Esophagus muscularis mucosa (tissue), 4 donors: ENCODE data around the gene RANBP17. TPM values are rescaled to one million over a fixed set of nuclear protein-coding genes. Genes with fewer than 3 reads are reported as not detected.

Experiments
- DNase-seq: peaks from one replicate; pipeline ENCODE4 v3.0.0-alpha.2; 2017; ENCODE audit errors: extremely low spot score
- H3K27ac ChIP-seq, 4 donors: fragments of 200-600 bp; sonication (generic); replicated peaks in 1 of 4; 1 replicate in 3 of 4; 2 replicates in 1 of 4; pipeline ENCODE4 v1.5.1; 2016 to 2019; ENCODE audit warnings: mild to moderate bottlenecking in 1 of 4
- H3K27me3 ChIP-seq, 4 donors: fragments of 200-600 bp; sonication (generic); one replicate each; pipeline versions ENCODE4 v1.5.1 to v1.6.0; 2016 to 2019
- H3K36me3 ChIP-seq, 4 donors: fragments of 200-600 bp; sonication (generic); one replicate each; pipeline ENCODE4 v1.5.1; 2016 to 2019
- H3K4me1 ChIP-seq, 4 donors: fragments of 200-600 bp; sonication (generic); one replicate each; pipeline ENCODE4 v1.5.1; 2016 to 2019
- H3K4me3 ChIP-seq, 4 donors: fragments of 200-600 bp; sonication (generic); 1 replicate in 2 of 4; 2 replicates in 2 of 4; pipeline ENCODE4 v1.5.1; 2016 to 2019; ENCODE audit warnings: mild to moderate bottlenecking in 4 of 4, moderate library complexity in 1 of 4
- H3K9me3 ChIP-seq, 4 donors: fragments of 200-600 bp; sonication (generic); 1 replicate in 3 of 4; 2 replicates in 1 of 4; pipeline ENCODE4 v1.5.1; 2016 to 2019
- CTCF ChIP-seq, 3 experiments: fragments of 200-600 bp in 2 of 3; fragments of 450-650 bp in 1 of 3; sonication (generic) in 2 of 3; IDR thresholded peaks; one replicate each; pipeline ENCODE4 v1.5.1; 2017 to 2019; ENCODE audit warnings: antibody characterized with exemption in 3 of 3, mild to moderate bottlenecking in 2 of 3, moderate library complexity in 1 of 3
- EP300 ChIP-seq: sonication (generic); formaldehyde crosslinking; IDR thresholded peaks from one replicate; pipeline ENCODE4 v1.6.1; 2017; ENCODE audit warnings: antibody characterized with exemption
- POLR2A ChIP-seq: fragments of 450-650 bp; IDR thresholded peaks from one replicate; pipeline ENCODE4 v1.6.1; 2017; ENCODE audit warnings: antibody characterized with exemption, moderate library complexity, mild to moderate bottlenecking, low read depth
- POLR2AphosphoS5 ChIP-seq, 2 donors: sonication (generic); formaldehyde crosslinking; IDR thresholded peaks; one replicate each; pipeline ENCODE4 v1.6.1; 2017; ENCODE audit warnings: antibody characterized with exemption in 2 of 2
- WGBS: methylation state at CpG from one replicate; pipeline ENCODE4 v1.1.5; 2018; 5-methylcytosine and 5-hydroxymethylcytosine counted together
- intact Hi-C: fragments of 100-400 bp; cut with DNase I; formaldehyde crosslinking; loops from one replicate; pipeline ENCODE4 v1.15.1; 2023
- total RNA-seq, 4 donors: library from RNA; depleted of rRNA; stranded (reverse); fragments of >200 nt; gene quantifications; one replicate each; pipeline versions ENCODE4 v1.1.0 to v1.2.1, GENCODE V29; 2016

Gene RANBP17
- total RNA-seq, 4 donors from 2014 or later = 16.4 to 28.2 (median 17.7) TPM

GRCh38 chr5:171157276-171157675 is 295.5 kb downstream of the RANBP17 start:
- H3K27ac ChIP-seq = no peak overlapping the region
- H3K9me3 ChIP-seq = no peaks in the 10 kb centered on the region
- 78% methylated on average over 2 of the region's 2 CpGs for WGBS
- TF ChIP-seq EP300 (no peak), POLR2AphosphoS5 (IDR thresholded peaks at IDR 0.05) (no peak), POLR2A (no peak), CTCF (IDR thresholded peaks at IDR 0.05) (no peak)
- H3K4me1 ChIP-seq = no peaks in the 10 kb centered on the region
- H3K27me3 ChIP-seq = no peaks in the 10 kb centered on the region
- H3K36me3 ChIP-seq = no peaks in the 10 kb centered on the region
- DNase-seq = no peak
- no peak overlapping the region for H3K4me3 ChIP-seq
- intact Hi-C loops = no loop called here

- no peaks in the 10 kb centered on the region for H3K36me3 ChIP-seq
- H3K4me3 ChIP-seq = no peak overlapping the region
- H3K27ac ChIP-seq = no peak overlapping the region
- no peak for DNase-seq
- intact Hi-C loops = no loop called here
- no peaks in the 10 kb centered on the region for H3K4me1 ChIP-seq
- WGBS = 100% methylated on average over 1 of the region's 1 CpG
- TF ChIP-seq POLR2AphosphoS5 (IDR thresholded peaks at IDR 0.05) (no peak), CTCF (IDR thresholded peaks at IDR 0.05) (no peak), EP300 (no peak), POLR2A (no peak)
- H3K27me3 ChIP-seq = no peaks in the 10 kb centered on the region
- H3K9me3 ChIP-seq = no peaks in the 10 kb centered on the region
These were observed 296.0 kb downstream of the RANBP17 start for GRCh38 chr5:171157775-171158174.

- 92% methylated on average over 1 of the region's 1 CpG for WGBS
- DNase-seq = no peak
- Histone ChIP-seq H3K4me1 (no peaks in the 10 kb centered on the region), H3K36me3 (no peaks in the 10 kb centered on the region), H3K27ac (no peak overlapping the region), H3K9me3 (no peaks in the 10 kb centered on the region), H3K27me3 (no peaks in the 10 kb centered on the region), H3K4me3 (no peak overlapping the region)
- TF ChIP-seq CTCF (IDR thresholded peaks at IDR 0.05) = no peak
- TF ChIP-seq POLR2A = no peak
- no peak for TF ChIP-seq POLR2AphosphoS5 (IDR thresholded peaks at IDR 0.05)
- no peak for TF ChIP-seq EP300
- intact Hi-C loops = no loop called here
These were observed 296.8 kb downstream of the RANBP17 start for GRCh38 chr5:171158581-171158980.

- no peak for DNase-seq
- Histone ChIP-seq H3K4me3 (no peak overlapping the region), H3K9me3 (no peaks in the 10 kb centered on the region), H3K27me3 (no peaks in the 10 kb centered on the region), H3K36me3 (no peaks in the 10 kb centered on the region), H3K27ac (no peak overlapping the region), H3K4me1 (no peaks in the 10 kb centered on the region)
- WGBS = 100% methylated on average over 1 of the region's 1 CpG
- intact Hi-C loops = no loop called here
- TF ChIP-seq EP300 (no peak), POLR2AphosphoS5 (IDR thresholded peaks at IDR 0.05) (no peak), CTCF (IDR thresholded peaks at IDR 0.05) (no peak), POLR2A (no peak)
These were observed 300.3 kb downstream of the RANBP17 start for GRCh38 chr5:171162165-171162564.

- Histone ChIP-seq H3K27ac (no peak overlapping the region), H3K36me3 (no peaks in the 10 kb centered on the region), H3K27me3 (no peaks in the 10 kb centered on the region), H3K4me3 (no peak overlapping the region), H3K9me3 (no peaks in the 10 kb centered on the region), H3K4me1 (no peaks in the 10 kb centered on the region)
- no peak for DNase-seq
- intact Hi-C loops = no loop called here
- TF ChIP-seq POLR2AphosphoS5 (IDR thresholded peaks at IDR 0.05) = no peak
- 91% methylated on average over 1 of the region's 1 CpG for WGBS
These were observed 300.8 kb downstream of the RANBP17 start for GRCh38 chr5:171162596-171162995.
